Measurements from ENCODE around the gene MCTP1.
"Not testable (repeated sequence)": the region's sequence is repeated elsewhere in the genome, so short reads cannot be mapped to it uniquely, and the experiment has no call there.

Gene MCTP1

GRCh38 chr5:95148453-95148852 is 136.4 kb downstream of the MCTP1 start:
- H3K27ac ChIP-seq = no peak overlapping the region
- no peak for TF ChIP-seq ZFX (IDR thresholded peaks at IDR 0.05)
- TF ChIP-seq CTCF (conservative IDR thresholded peaks at IDR 0.05) = no peak

GRCh38 chr5:95143858-95144257 is 141.0 kb downstream of the MCTP1 start:
- not testable (repeated sequence) for H3K27ac ChIP-seq

GRCh38 chr5:95142145-95142544 is 142.7 kb downstream of the MCTP1 start:
- no peak overlapping the region for H3K27ac ChIP-seq
- TF ChIP-seq CTCF (conservative IDR thresholded peaks at IDR 0.05) = no peak
- no peak for TF ChIP-seq ZFX (IDR thresholded peaks at IDR 0.05)

- H3K27ac ChIP-seq = no peak overlapping the region
- TF ChIP-seq CTCF (conservative IDR thresholded peaks at IDR 0.05) = no peak
- TF ChIP-seq ZFX (IDR thresholded peaks at IDR 0.05) = no peak
Measured at GRCh38 chr5:95141141-95141540, 143.8 kb downstream of the MCTP1 start.

GRCh38 chr5:95134326-95134725 is 150.6 kb downstream of the MCTP1 start:
- TF ChIP-seq CTCF (conservative IDR thresholded peaks at IDR 0.05) = no peak
- no peak for TF ChIP-seq ZFX (IDR thresholded peaks at IDR 0.05)
- H3K27ac ChIP-seq = no peak overlapping the region

GRCh38 chr5:95132096-95132495 is 152.8 kb downstream of the MCTP1 start:
- no peak for TF ChIP-seq CTCF (conservative IDR thresholded peaks at IDR 0.05)
- no peak for TF ChIP-seq ZFX (IDR thresholded peaks at IDR 0.05)
- no peak overlapping the region for H3K27ac ChIP-seq

- TF ChIP-seq CTCF (conservative IDR thresholded peaks at IDR 0.05) (no peak), ZFX (IDR thresholded peaks at IDR 0.05) (no peak)
- H3K27ac ChIP-seq = no peak overlapping the region
Measured at GRCh38 chr5:95130941-95131340, 154.0 kb downstream of the MCTP1 start.

- H3K27ac ChIP-seq = no peak overlapping the region
- TF ChIP-seq CTCF (conservative IDR thresholded peaks at IDR 0.05) (no peak), ZFX (IDR thresholded peaks at IDR 0.05) (no peak)
Measured at GRCh38 chr5:95124731-95125130, 160.2 kb downstream of the MCTP1 start.
